Hypothalamus (tissue), 51 donors: ENCODE measurements around the gene OCA2.
"Not testable (repeated sequence)": the region's sequence is repeated elsewhere in the genome, so short reads cannot be mapped to it uniquely, and the experiment has no call there.

Experiments used
- DNase-seq, 51 donors: peaks; one replicate each; lab custom pipeline; 2025; lab: John Stamatoyannopoulos, UW

The OCA2 gene

GRCh38 chr15:27757052-27757451 lies 342.1 kb downstream of the OCA2 start:
- no peak for DNase-seq

GRCh38 chr15:27752691-27753090 lies 346.4 kb downstream of the OCA2 start:
- DNase-seq = no peak

DNA sequence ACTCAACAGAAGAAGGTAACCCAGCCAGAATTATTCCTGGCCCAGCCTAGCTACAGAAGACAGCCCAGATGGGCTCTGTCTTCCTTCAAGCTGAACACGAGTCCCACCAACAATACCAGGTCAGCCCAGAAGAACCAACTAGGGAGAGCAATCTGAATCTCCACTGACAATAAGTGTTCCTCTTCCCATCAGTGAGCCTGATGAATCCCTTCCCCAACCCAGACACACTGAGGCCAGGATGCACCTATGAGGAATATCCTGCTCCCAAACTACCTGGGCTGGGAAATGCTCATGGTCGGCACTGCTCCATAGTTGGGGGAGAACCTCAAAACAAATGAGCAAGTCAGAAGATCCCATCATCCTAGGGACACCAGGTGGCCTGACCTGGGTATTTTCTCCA lies 351.1 kb downstream of the OCA2 start:
- DNase-seq = no peak

- DNase-seq = no peak
Observed at GRCh38 chr15:27746401-27746955, 352.6 kb downstream of the OCA2 start.

GRCh38 chr15:27744641-27745040 lies 354.5 kb downstream of the OCA2 start:
- no peak for DNase-seq

GRCh38 chr15:27743638-27744037 lies 355.5 kb downstream of the OCA2 start:
- DNase-seq = no peak

GRCh38 chr15:27742751-27743477 lies 356.2 kb downstream of the OCA2 start:
- peak in 36 of 51 donors; percentile 4 to 75 (median 22) for DNase-seq

DNA sequence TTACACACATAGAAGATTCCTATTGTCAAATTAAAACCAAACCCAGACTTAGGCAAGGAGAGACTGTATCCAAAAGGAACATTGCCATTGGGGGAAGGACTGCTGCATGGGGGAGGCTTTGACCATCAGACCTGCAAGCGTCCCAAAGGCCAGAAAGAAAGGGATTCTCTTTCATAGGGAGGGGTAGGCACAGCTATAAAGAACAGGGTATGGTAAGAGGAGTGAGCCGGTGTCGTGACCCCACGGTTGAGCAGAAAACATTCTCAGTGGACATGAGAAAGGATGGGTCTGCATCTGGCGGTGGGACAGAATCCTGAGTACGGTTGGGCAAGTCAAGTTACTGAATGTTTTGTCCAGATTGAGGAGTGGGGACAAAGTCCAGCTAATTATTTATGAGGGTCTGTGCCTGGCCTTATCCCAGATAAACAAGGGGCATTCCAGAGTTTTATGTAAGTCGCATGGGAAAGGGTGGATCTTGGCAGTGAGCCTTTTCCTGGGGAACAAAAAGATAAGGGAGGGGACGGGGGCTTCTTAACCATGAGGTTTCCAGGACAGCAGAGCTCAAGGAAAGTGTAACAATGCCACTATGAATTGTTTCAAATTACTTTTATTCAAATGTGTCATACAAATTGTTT lies 357.8 kb downstream of the OCA2 start:
- no peak for DNase-seq

GRCh38 chr15:27734785-27735495 lies 364.2 kb downstream of the OCA2 start:
- no peak for DNase-seq

DNA sequence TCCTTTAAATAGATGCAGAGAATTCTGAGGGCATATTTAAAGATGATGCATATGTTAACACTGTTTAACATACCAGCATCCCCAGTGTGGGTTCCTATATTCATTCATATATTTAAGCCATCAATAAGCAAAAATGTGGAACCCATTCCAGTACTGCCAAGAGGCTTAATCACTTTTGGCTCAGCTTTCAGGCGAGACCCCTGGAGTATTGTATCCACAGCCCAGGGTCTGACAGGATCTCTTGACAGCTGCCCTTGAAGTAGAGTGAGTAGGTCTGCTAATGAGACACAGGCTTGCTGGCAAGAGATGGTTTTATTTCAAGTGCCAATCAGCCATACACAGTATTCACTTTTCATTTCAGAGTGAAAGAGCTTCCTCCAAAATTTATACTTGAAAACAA lies 367.3 kb downstream of the OCA2 start:
- DNase-seq = no peak

DNA sequence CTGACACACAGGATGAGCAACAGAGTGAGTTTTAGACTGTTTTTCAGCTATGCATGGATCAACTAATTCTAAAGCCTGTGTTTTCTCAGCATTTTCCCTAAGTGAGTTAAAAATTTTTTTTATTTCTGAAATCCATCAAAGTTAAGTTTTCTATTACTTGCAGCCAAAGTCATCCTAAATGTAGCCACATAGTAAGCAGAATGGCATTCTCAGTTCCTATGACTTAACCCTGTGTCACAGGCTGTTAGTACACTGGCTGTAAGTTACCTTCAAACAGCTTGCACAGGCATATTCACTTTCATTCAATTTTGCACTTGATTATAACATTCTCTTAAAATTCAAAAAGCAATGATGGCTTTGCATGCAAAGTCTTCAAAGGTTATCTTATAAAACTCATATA lies 368.2 kb downstream of the OCA2 start:
- DNase-seq = no peak

DNA sequence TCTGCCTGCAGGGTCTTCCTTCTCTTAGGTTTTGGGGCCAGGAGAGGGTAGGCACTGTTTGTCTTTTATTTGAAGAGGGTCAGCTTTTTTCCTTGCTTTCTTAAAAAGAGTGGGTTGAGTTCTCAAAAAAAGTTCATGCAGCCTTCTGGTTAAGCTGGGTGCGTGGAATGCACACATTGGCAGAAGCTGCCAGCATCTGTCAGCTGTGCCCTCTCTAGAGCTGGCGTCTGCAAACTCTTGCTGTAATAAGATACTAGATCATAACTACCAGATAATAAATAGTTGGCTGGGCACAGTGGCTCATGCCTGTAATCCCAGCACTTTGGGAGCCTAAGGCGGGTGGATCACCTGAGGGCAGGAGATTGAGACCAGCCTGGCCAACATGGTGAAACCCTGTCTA lies 373.4 kb downstream of the OCA2 start:
- no peak for DNase-seq

- DNase-seq = no peak
Observed at GRCh38 chr15:27723821-27724220, 375.3 kb downstream of the OCA2 start.

- no peak for DNase-seq
Observed at GRCh38 chr15:27722102-27722501, 377.0 kb downstream of the OCA2 start.

- DNase-seq = no peak
Observed at GRCh38 chr15:27714675-27715074, 384.4 kb downstream of the OCA2 start.

- DNase-seq = not testable (repeated sequence)
Observed at GRCh38 chr15:27713850-27714249, 385.3 kb downstream of the OCA2 start.

- DNase-seq = no peak
Observed at GRCh38 chr15:27707257-27707656, 391.9 kb downstream of the OCA2 start.

DNA sequence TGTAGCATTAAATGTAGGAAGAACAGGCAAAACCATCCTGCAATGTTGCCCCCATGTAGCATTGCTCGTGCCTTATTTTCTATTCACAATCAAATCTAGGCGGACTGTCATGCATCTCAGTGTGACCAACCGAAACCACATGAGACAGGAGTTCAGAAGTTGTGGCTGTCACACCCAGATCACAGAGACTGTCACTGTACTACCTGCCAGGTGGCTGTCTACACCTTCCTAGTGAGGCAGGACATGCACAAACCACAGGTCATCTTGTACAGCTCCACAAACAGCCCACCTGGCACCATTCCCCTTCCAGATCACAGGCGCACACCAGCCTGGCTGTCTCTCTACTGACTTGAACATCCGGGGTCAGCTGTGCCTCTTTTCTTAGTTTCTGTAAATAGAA lies 392.8 kb downstream of the OCA2 start:
- DNase-seq = no peak

DNA sequence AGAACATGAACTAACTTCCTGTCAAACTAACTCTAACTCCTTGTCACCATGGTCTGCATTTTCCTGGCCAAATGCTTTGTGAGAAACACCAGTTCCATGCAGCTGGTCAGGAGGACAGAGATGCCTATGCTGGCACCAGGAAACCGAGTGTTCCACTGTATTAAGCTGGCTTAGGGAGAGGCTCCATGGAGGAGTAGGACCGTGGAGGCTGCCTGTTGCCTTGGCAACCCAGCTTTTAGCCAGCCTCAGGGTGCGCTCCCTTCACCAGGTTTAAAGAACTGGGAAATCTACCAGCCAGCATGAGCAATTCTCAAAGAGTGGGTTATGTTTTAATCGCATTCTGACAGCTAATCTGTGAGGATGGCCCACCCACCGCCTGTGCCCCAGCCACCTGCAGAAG lies 394.1 kb downstream of the OCA2 start:
- DNase-seq = peak in 23 of 51 donors; percentile 3 to 76 (median 26)
